Sigmoid colon (tissue), 7 donors: ENCODE results near the gene SERPINB6. TPM values are rescaled to one million over a fixed set of nuclear protein-coding genes. Genes with fewer than 3 reads are reported as not detected.
"Not testable (repeated sequence)": the region's sequence is repeated elsewhere in the genome, so short reads cannot be mapped to it uniquely, and the experiment has no call there.

ENCODE experiments used
- DNase-seq: peaks from one replicate; pipeline ENCODE4 v3.0.0-alpha.2; 2019
- H3K27ac ChIP-seq, 4 donors: fragments of 200-600 bp; sonication (generic); one replicate each; pipeline ENCODE4 v1.5.1; 2016 to 2019; ENCODE audit warnings: mild to moderate bottlenecking in 1 of 4
- H3K27me3 ChIP-seq, 3 donors: fragments of 200-600 bp; sonication (generic); one replicate each; pipeline ENCODE4 v1.5.1; 2019; ENCODE audit warnings: mild to moderate bottlenecking in 1 of 3
- H3K36me3 ChIP-seq, 4 donors: fragments of 200-600 bp; sonication (generic); one replicate each; pipeline ENCODE4 v1.5.1; 2016 to 2019
- H3K4me1 ChIP-seq, 4 donors: fragments of 200-600 bp; sonication (generic); one replicate each; pipeline ENCODE4 v1.5.1; 2017 to 2019
- H3K4me3 ChIP-seq, 4 donors: fragments of 200-600 bp; sonication (generic); one replicate each; pipeline ENCODE4 v1.5.1; 2017 to 2019; ENCODE audit warnings: mild to moderate bottlenecking in 2 of 4, moderate library complexity in 1 of 4
- H3K9me3 ChIP-seq, 4 donors: fragments of 200-600 bp in 3 of 4; sonication (generic) in 3 of 4; one replicate each; pipeline versions ENCODE4 v1.5.1 to v1.6.1; 2013 to 2019
- CTCF ChIP-seq, 4 experiments: fragments of 450-650 bp in 3 of 4; fragments of 200-600 bp in 1 of 4; IDR thresholded peaks; one replicate each; pipeline ENCODE4 v1.5.1; 2016 to 2019; ENCODE audit warnings: antibody characterized with exemption in 4 of 4, mild to moderate bottlenecking in 3 of 4, moderate library complexity in 2 of 4
- EP300 ChIP-seq, 4 donors: sonication (generic); formaldehyde crosslinking; IDR thresholded peaks; one replicate each; pipeline ENCODE4 v1.6.1; 2017; ENCODE audit warnings: antibody characterized with exemption in 4 of 4
- POLR2A ChIP-seq, 2 donors: fragments of 450-650 bp; IDR thresholded peaks; one replicate each; pipeline ENCODE4 v1.6.1; 2016; ENCODE audit warnings: antibody characterized with exemption in 2 of 2, mild to moderate bottlenecking in 2 of 2, moderate library complexity in 2 of 2
- POLR2AphosphoS5 ChIP-seq, 4 donors: sonication (generic); formaldehyde crosslinking; IDR thresholded peaks; one replicate each; pipeline ENCODE4 v1.6.1; 2017; ENCODE audit warnings: antibody characterized with exemption in 4 of 4
- WGBS, 2 donors: extraction: QIAGEN DNeasy Blood & Tissue Kit; methylation state at CpG; one replicate each; pipeline ENCODE4 v1.1.7; 2013; 5-methylcytosine and 5-hydroxymethylcytosine counted together
- intact Hi-C: fragments of 100-400 bp; cut with DNase I; formaldehyde crosslinking; loops from one replicate; pipeline ENCODE4 v1.15.1; 2023
- polyA plus RNA-seq, 3 donors: library from polyadenylated mRNA; stranded (reverse); fragments of 200-250 nt; gene quantifications; one replicate each; pipeline ENCODE4 v1.2.3, GENCODE V29; 2013
- total RNA-seq, 4 donors: library from RNA; depleted of rRNA; stranded (reverse); fragments of >200 nt; gene quantifications; one replicate each; pipeline ENCODE4 v1.1.0, GENCODE V29; 2016
- donor health status: healthy with polysubstance abuse.
- donor health status: Bipolar disorder and iron deficiency.
- donor health status: healthy.

SERPINB6 gene
- total and polyA plus RNA-seq, 7 donors: 150 to 207 (median 178) TPM

GRCh38 chr6:3013486-3013885 lies 42.1 kb upstream of the SERPINB6 start:
- no peak for DNase-seq
- Histone ChIP-seq H3K4me1 (no peaks in the 10 kb centered on the region), H3K36me3 (peaks cover 7 to 94% (median 27%) of the 10 kb centered on the region in 4 donors), H3K27ac (no peak overlapping the region), H3K4me3 (no peak overlapping the region), H3K27me3 (no peaks in the 10 kb centered on the region), H3K9me3 (peaks cover 0 to 8% (median 4%) of the 10 kb centered on the region in 4 donors)
- no peak for TF ChIP-seq POLR2AphosphoS5 (IDR thresholded peaks at IDR 0.05)
- TF ChIP-seq EP300 (IDR thresholded peaks at IDR 0.05): no peak
- no peak for TF ChIP-seq CTCF (IDR thresholded peaks at IDR 0.05)
- no peak for TF ChIP-seq POLR2A (IDR thresholded peaks at IDR 0.05)
- WGBS, 2 donors: 81 to 88% methylated on average over 2 of the region's 2 CpGs
- intact Hi-C loops: no loop called here

DNA sequence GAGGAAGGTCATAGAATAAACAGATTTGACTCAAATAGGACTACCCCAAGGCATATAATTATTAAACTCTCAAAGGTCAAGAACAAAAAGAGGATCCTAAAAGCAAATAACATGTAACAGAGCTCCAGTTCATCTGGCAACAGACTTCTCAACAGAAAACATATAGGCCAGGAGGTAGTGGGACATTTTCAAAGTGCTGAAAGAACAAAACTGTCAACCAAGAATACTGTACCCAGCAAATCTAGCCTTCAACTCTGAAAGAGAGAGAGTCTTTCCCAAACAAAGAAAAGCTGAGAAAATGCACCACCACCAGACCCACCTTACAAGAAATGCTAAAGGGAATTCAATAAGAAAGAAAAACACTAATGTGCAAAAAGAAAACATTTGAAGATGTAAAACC lies 40.2 kb upstream of the SERPINB6 start:
- Histone ChIP-seq H3K9me3 (peaks cover 0 to 8% (median 4%) of the 10 kb centered on the region in 4 donors), H3K36me3 (peaks cover 12 to 93% (median 30%) of the 10 kb centered on the region in 4 donors), H3K4me3 (no peak overlapping the region), H3K27me3 (no peaks in the 10 kb centered on the region), H3K4me1 (no peaks in the 10 kb centered on the region), H3K27ac (no peak overlapping the region)
- TF ChIP-seq POLR2A (IDR thresholded peaks at IDR 0.05): no peak
- TF ChIP-seq EP300 (IDR thresholded peaks at IDR 0.05): no peak
- no peak for TF ChIP-seq CTCF (IDR thresholded peaks at IDR 0.05)
- no peak for TF ChIP-seq POLR2AphosphoS5 (IDR thresholded peaks at IDR 0.05)
- intact Hi-C loops: no loop called here
- no peak for DNase-seq

GRCh38 chr6:3011158-3011557 lies 39.8 kb upstream of the SERPINB6 start:
- no peak overlapping the region for H3K27ac ChIP-seq
- H3K4me3 ChIP-seq: no peak overlapping the region
- no peak for TF ChIP-seq POLR2AphosphoS5 (IDR thresholded peaks at IDR 0.05)
- TF ChIP-seq POLR2A (IDR thresholded peaks at IDR 0.05): no peak
- no peak for TF ChIP-seq EP300 (IDR thresholded peaks at IDR 0.05)
- H3K9me3 ChIP-seq: peaks cover 0 to 8% (median 4%) of the 10 kb centered on the region in 4 donors
- no peaks in the 10 kb centered on the region for H3K27me3 ChIP-seq
- intact Hi-C loops: no loop called here
- no peaks in the 10 kb centered on the region for H3K4me1 ChIP-seq
- DNase-seq: no peak
- H3K36me3 ChIP-seq: peaks cover 12 to 93% (median 32%) of the 10 kb centered on the region in 4 donors

- DNase-seq: no peak
- WGBS, 2 donors: 78 to 92% methylated on average over 3 of the region's 3 CpGs
- Histone ChIP-seq H3K4me3 (no peak overlapping the region), H3K27me3 (no peaks in the 10 kb centered on the region), H3K9me3 (peaks cover 0 to 8% (median 4%) of the 10 kb centered on the region in 4 donors), H3K4me1 (no peaks in the 10 kb centered on the region), H3K36me3 (peaks cover 12 to 93% (median 30%) of the 10 kb centered on the region in 4 donors), H3K27ac (no peak overlapping the region)
- no peak for TF ChIP-seq CTCF (IDR thresholded peaks at IDR 0.05)
- intact Hi-C loops: no loop called here
These were observed 38.6 kb upstream of the SERPINB6 start for GRCh38 chr6:3009930-3010329.

- H3K27me3 ChIP-seq, DNase-seq, H3K4me3 ChIP-seq, intact Hi-C loops, H3K9me3 ChIP-seq, H3K27ac ChIP-seq, H3K4me1 ChIP-seq: not testable (repeated sequence)
- H3K36me3 ChIP-seq: peaks cover 12 to 89% (median 29%) of the 10 kb centered on the region in 4 donors
- WGBS, 2 donors: 95 to 97% methylated on average over 17 of the region's 17 CpGs
These were observed 37.4 kb upstream of the SERPINB6 start for GRCh38 chr6:3008712-3009265.

- peaks cover 12 to 80% (median 26%) of the 10 kb centered on the region in 4 donors for H3K36me3 ChIP-seq
- DNase-seq: no peak
- H3K4me3 ChIP-seq: no peak overlapping the region
- peaks cover 0 to 8% (median 4%) of the 10 kb centered on the region in 4 donors for H3K9me3 ChIP-seq
- intact Hi-C loops: no loop called here
- 94 to 95% methylated on average over 3 of the region's 3 CpGs for WGBS, 2 donors
- no peaks in the 10 kb centered on the region for H3K27me3 ChIP-seq
- no peaks in the 10 kb centered on the region for H3K4me1 ChIP-seq
- TF ChIP-seq EP300 (IDR thresholded peaks at IDR 0.05): no peak
- H3K27ac ChIP-seq: no peak overlapping the region
These were observed 36.2 kb upstream of the SERPINB6 start for GRCh38 chr6:3007571-3007970.
